ENCODE data around the gene SOD1.
"Not testable (repeated sequence)": the region's sequence is repeated elsewhere in the genome, so short reads cannot be mapped to it uniquely, and the experiment has no call there.

Gene SOD1

DNA sequence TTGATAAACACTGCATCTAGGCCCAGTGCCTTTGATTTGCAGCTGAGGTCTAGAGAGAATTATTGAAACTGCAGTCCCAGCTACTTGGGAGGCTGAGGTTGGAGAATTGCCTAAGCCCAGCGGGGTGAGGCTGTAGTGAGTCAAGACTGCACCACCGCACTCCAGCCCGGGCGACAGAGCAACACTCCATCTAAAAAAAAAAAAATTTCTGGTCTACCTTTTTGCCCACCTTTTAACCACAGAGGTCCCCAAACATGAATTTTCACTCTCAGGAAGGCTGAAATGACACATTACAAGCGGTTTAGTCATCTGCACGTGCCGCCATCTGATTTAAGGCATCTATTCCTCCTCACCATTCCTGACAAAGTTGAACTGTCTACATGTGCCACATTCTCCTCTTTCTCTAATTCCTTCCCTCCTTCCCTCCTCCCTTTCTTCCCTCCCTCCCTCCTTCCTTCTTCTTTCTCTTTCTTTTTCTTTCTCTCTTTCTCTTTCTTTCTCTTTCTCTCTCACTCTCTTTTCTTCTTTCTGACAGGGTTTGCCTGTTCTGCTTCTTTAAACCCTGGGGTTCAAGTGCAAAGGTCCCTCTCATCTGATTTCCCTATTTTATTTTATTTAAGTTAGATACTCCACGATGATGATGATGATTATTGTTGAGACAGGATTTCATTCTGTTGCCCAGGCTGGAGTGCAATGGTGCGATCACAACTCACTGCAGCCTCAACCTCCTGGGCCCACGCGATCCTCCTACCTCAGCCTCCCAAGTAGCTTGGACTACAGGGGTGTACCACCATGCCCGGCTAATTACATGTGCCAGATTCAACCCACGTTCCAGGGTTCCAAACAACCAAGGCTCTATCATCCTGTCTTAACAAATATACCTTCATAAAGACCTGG lies 3.0 kb upstream of the SOD1 start:
- Histone ChIP-seq H3K27ac (ENCODE audit: low read depth, low read length) (no peak overlapping the region), H3K9ac (ENCODE audit: low read length) (no peak overlapping the region), H3K4me1 (ENCODE audit: control insufficient read depth, insufficient read depth, low read length) (no peaks in the 10 kb centered on the region), H3K36me3 (ENCODE audit: control insufficient read depth, insufficient read depth, low read length) (no peaks in the 10 kb centered on the region), H3K27me3 (ENCODE audit: control insufficient read depth, insufficient read depth, low read length) (no peaks in the 10 kb centered on the region), H3K4me3 (ENCODE audit: low read depth, low read length) (no peak overlapping the region), H3K9me3 (ENCODE audit: control insufficient read depth, insufficient read depth, low read depth, low read length) (no peaks in the 10 kb centered on the region)

DNA sequence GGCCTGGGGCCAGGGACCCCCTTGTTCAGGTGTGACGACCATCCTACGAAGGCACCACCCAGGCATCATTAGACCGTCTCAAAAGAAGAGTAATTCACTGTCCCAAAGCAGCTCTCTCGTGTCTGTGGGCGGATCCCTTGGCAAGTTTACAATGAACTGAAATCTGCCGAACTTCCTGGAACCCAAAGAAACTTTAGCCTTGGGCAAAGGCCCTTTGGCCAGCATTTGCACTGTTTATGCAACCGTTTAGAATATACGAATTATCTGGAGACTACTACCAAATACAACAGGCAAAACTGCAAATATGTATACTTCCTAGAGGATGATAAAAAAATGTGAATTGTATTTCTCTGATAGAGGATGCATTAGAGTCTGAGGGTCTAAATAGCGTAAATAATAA lies 1.4 kb upstream of the SOD1 start:
- no peaks in the 10 kb centered on the region for H3K4me1 ChIP-seq (ENCODE audit: control insufficient read depth, insufficient read depth, low read length)
- H3K9me3 ChIP-seq (ENCODE audit: control insufficient read depth, insufficient read depth, low read depth, low read length), result no peaks in the 10 kb centered on the region
- H3K36me3 ChIP-seq (ENCODE audit: control insufficient read depth, insufficient read depth, low read length), result peaks cover 10% of the 10 kb centered on the region
- H3K9ac ChIP-seq (ENCODE audit: low read length), result no peak overlapping the region
- H3K27ac ChIP-seq (ENCODE audit: low read depth, low read length), result no peak overlapping the region
- no peak overlapping the region for H3K4me3 ChIP-seq (ENCODE audit: low read depth, low read length)
- no peaks in the 10 kb centered on the region for H3K27me3 ChIP-seq (ENCODE audit: control insufficient read depth, insufficient read depth, low read length)

DNA sequence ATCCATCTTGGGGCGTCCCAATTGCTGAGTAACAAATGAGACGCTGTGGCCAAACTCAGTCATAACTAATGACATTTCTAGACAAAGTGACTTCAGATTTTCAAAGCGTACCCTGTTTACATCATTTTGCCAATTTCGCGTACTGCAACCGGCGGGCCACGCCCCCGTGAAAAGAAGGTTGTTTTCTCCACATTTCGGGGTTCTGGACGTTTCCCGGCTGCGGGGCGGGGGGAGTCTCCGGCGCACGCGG lies 282 bp upstream of the SOD1 start:
- no peaks in the 10 kb centered on the region for H3K27me3 ChIP-seq (ENCODE audit: control insufficient read depth, insufficient read depth, low read length)
- no peak overlapping the region for H3K27ac ChIP-seq (ENCODE audit: low read depth, low read length)
- H3K4me3 ChIP-seq (ENCODE audit: low read depth, low read length), result peak overlapping the region; percentile 71
- H3K36me3 ChIP-seq (ENCODE audit: control insufficient read depth, insufficient read depth, low read length), result peaks cover 21% of the 10 kb centered on the region
- H3K9me3 ChIP-seq (ENCODE audit: control insufficient read depth, insufficient read depth, low read depth, low read length), result no peaks in the 10 kb centered on the region
- H3K4me1 ChIP-seq (ENCODE audit: control insufficient read depth, insufficient read depth, low read length), result no peaks in the 10 kb centered on the region
- H3K9ac ChIP-seq (ENCODE audit: low read length), result peak overlapping the region; percentile 47

DNA sequence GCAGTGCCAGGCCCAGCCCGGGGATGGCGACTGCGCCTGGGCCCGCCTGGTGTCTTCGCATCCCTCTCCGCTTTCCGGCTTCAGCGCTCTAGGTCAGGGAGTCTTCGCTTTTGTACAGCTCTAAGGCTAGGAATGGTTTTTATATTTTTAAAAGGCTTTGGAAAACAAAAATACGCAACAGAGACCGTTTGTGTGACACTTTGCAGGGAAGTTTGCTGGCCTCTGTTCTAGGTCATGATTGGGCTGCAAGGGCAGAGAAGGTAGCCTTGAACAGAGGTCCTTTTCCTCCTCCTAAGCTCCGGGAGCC lies 719 bp downstream of the SOD1 start:
- no peaks in the 10 kb centered on the region for H3K4me1 ChIP-seq (ENCODE audit: control insufficient read depth, insufficient read depth, low read length)
- no peaks in the 10 kb centered on the region for H3K27me3 ChIP-seq (ENCODE audit: control insufficient read depth, insufficient read depth, low read length)
- peaks cover 23% of the 10 kb centered on the region for H3K36me3 ChIP-seq (ENCODE audit: control insufficient read depth, insufficient read depth, low read length)
- H3K9me3 ChIP-seq (ENCODE audit: control insufficient read depth, insufficient read depth, low read depth, low read length), result no peaks in the 10 kb centered on the region
- no peak overlapping the region for H3K27ac ChIP-seq (ENCODE audit: low read depth, low read length)
- peak overlapping the region; percentile 84 for H3K9ac ChIP-seq (ENCODE audit: low read length)
- peak overlapping the region; percentile 71 for H3K4me3 ChIP-seq (ENCODE audit: low read depth, low read length)

DNA sequence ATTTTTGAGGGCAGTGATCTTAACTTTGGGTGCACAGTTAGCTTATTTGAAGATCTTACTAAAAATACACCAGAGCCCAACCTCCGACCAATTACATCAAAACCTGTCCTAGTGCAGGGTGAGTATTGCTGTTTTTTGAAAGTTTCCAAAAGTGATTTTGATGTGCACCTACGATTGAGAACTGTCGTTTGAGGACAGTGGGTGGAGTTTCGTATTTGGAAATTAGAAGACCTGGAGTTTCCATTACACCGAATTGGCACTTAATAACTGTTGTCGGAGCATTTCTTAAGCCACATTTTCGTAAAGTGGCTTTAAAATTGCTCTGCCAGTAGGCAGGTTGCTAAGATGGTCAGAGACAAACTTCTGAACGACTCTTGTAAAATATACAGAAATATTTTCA lies 1.1 kb downstream of the SOD1 start:
- Histone ChIP-seq H3K4me1 (ENCODE audit: control insufficient read depth, insufficient read depth, low read length) (no peaks in the 10 kb centered on the region), H3K4me3 (ENCODE audit: low read depth, low read length) (peak overlapping the region; percentile 71), H3K9ac (ENCODE audit: low read length) (peak overlapping the region; percentile 84), H3K36me3 (ENCODE audit: control insufficient read depth, insufficient read depth, low read length) (peaks cover 27% of the 10 kb centered on the region), H3K27me3 (ENCODE audit: control insufficient read depth, insufficient read depth, low read length) (no peaks in the 10 kb centered on the region), H3K27ac (ENCODE audit: low read depth, low read length) (no peak overlapping the region), H3K9me3 (ENCODE audit: control insufficient read depth, insufficient read depth, low read depth, low read length) (no peaks in the 10 kb centered on the region)

DNA sequence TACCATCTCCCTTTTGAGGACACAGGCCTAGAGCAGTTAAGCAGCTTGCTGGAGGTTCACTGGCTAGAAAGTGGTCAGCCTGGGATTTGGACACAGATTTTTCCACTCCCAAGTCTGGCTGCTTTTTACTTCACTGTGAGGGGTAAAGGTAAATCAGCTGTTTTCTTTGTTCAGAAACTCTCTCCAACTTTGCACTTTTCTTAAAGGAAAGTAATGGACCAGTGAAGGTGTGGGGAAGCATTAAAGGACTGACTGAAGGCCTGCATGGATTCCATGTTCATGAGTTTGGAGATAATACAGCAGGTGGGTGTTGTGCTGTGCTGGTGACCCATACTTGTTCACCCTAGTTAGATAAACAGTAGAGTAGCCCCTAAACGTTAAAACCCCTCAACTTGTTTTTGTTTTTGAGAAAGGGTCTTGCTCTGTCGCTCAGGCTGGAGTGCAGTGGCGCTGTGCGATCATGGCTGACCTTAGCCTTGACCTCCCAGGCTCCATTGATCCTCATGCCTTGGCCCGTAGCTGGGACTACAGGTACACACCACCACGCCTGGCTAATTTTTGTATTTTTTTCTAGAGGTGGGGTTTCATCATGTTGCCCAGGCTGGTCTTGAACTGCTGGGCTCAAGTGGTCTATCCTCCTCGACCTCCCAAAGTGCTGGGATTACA lies 4.2 kb downstream of the SOD1 start:
- no peak overlapping the region for H3K27ac ChIP-seq (ENCODE audit: low read depth, low read length)
- H3K36me3 ChIP-seq (ENCODE audit: control insufficient read depth, insufficient read depth, low read length), result peaks cover 52% of the 10 kb centered on the region
- H3K9ac ChIP-seq (ENCODE audit: low read length), result no peak overlapping the region
- H3K27me3 ChIP-seq (ENCODE audit: control insufficient read depth, insufficient read depth, low read length), result no peaks in the 10 kb centered on the region
- H3K9me3 ChIP-seq (ENCODE audit: control insufficient read depth, insufficient read depth, low read depth, low read length), result no peaks in the 10 kb centered on the region
- peaks cover 24% of the 10 kb centered on the region; the same call in 1 of the 2 replicates for H3K4me1 ChIP-seq (ENCODE audit: control insufficient read depth, insufficient read depth, low read length)
- no peak overlapping the region for H3K4me3 ChIP-seq (ENCODE audit: low read depth, low read length)

DNA sequence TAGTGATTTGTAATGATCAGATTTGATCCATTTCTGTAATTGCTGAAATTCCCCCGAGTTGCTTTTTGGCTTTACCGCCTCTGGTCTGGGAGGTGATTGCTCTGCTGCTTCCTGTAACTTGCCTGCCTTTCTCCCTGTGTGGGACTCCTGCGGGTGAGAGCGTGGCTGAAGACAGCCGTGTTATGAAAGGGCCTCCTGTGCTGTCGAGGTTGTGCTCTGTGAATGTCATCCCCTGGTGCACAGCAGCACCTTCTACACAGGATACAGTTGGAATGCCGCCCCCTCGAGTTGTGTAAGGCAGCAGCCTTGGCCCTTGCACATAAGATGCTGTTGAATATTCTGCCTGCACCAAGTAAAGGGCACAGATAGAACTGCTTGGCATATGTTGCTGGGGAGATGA lies 5.9 kb downstream of the SOD1 start:
- H3K36me3 ChIP-seq (ENCODE audit: control insufficient read depth, insufficient read depth, low read length), result peaks cover 67% of the 10 kb centered on the region
- H3K9ac ChIP-seq (ENCODE audit: low read length), result no peak overlapping the region
- no peak overlapping the region for H3K27ac ChIP-seq (ENCODE audit: low read depth, low read length)
- no peaks in the 10 kb centered on the region for H3K27me3 ChIP-seq (ENCODE audit: control insufficient read depth, insufficient read depth, low read length)
- H3K9me3 ChIP-seq (ENCODE audit: control insufficient read depth, insufficient read depth, low read depth, low read length), result no peaks in the 10 kb centered on the region
- peaks cover 38% of the 10 kb centered on the region for H3K4me1 ChIP-seq (ENCODE audit: control insufficient read depth, insufficient read depth, low read length)
- H3K4me3 ChIP-seq (ENCODE audit: low read depth, low read length), result no peak overlapping the region

DNA sequence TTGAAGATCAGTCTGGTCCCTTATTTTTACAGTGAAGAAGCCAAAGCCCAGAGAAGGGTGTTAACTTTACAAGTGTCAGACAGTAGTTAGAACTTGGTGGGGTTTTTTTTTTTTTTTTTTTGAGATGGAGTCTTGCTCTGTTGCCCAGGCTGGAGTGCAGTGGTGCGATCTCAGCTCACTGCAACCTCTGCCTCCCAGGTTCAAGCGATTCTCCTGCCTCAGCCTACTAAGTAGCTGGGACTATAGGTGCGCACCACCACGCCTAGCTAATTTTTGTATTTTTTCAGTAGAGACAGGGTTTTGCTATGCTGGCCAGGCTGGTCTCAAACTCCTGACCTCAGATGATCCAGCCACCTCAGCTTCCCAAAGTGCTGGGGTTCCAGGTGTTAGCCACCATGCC lies 6.4 kb downstream of the SOD1 start:
- peaks cover 71% of the 10 kb centered on the region for H3K36me3 ChIP-seq (ENCODE audit: control insufficient read depth, insufficient read depth, low read length)
- peaks cover 42% of the 10 kb centered on the region for H3K4me1 ChIP-seq (ENCODE audit: control insufficient read depth, insufficient read depth, low read length)
- not testable (repeated sequence) for H3K27ac ChIP-seq (ENCODE audit: low read depth, low read length)

DNA sequence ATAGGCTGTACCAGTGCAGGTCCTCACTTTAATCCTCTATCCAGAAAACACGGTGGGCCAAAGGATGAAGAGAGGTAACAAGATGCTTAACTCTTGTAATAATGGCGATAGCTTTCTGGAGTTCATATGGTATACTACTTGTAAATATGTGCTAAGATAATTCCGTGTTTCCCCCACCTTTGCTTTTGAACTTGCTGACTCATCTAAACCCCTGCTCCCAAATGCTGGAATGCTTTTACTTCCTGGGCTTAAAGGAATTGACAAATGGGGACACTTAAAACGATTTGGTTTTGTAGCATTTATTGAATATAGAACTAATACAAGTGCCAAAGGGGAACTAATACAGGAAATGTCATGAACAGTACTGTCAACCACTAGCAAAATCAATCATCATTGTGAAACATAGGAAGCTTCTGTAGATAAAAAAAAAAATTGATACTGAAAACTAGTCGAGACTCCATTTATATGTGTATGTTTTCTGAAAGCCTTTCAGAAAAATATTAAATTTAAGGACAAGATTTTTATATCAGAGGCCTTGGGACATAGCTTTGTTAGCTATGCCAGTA lies 7.0 kb downstream of the SOD1 start:
- H3K27ac ChIP-seq (ENCODE audit: low read depth, low read length), result no peak overlapping the region
- H3K9ac ChIP-seq (ENCODE audit: low read length), result no peak overlapping the region
- no peaks in the 10 kb centered on the region for H3K9me3 ChIP-seq (ENCODE audit: control insufficient read depth, insufficient read depth, low read depth, low read length)
- H3K4me3 ChIP-seq (ENCODE audit: low read depth, low read length), result no peak overlapping the region
- H3K4me1 ChIP-seq (ENCODE audit: control insufficient read depth, insufficient read depth, low read length), result peaks cover 42% of the 10 kb centered on the region
- no peaks in the 10 kb centered on the region for H3K27me3 ChIP-seq (ENCODE audit: control insufficient read depth, insufficient read depth, low read length)
- H3K36me3 ChIP-seq (ENCODE audit: control insufficient read depth, insufficient read depth, low read length), result peaks cover 74% of the 10 kb centered on the region

More for the DNA sequence above, 6.4 kb downstream of the SOD1 start:
- H3K4me3 ChIP-seq (ENCODE audit: low read depth, low read length); H3K9ac ChIP-seq (ENCODE audit: low read length); H3K9me3 ChIP-seq (ENCODE audit: control insufficient read depth, insufficient read depth, low read depth, low read length); H3K27me3 ChIP-seq (ENCODE audit: control insufficient read depth, insufficient read depth, low read length): not testable (repeated sequence)

DNA sequence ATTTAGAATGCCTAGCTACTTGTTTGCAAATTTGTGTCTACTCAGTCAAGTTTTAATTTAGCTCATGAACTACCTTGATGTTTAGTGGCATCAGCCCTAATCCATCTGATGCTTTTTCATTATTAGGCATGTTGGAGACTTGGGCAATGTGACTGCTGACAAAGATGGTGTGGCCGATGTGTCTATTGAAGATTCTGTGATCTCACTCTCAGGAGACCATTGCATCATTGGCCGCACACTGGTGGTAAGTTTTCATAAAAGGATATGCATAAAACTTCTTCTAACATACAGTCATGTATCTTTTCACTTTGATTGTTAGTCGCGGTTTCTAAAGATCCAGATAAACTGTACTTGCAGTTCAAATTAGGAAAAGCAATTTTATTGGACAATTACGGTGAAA lies 7.6 kb downstream of the SOD1 start:
- no peaks in the 10 kb centered on the region for H3K27me3 ChIP-seq (ENCODE audit: control insufficient read depth, insufficient read depth, low read length)
- no peak overlapping the region for H3K4me3 ChIP-seq (ENCODE audit: low read depth, low read length)
- H3K4me1 ChIP-seq (ENCODE audit: control insufficient read depth, insufficient read depth, low read length), result peaks cover 42% of the 10 kb centered on the region
- H3K9ac ChIP-seq (ENCODE audit: low read length), result no peak overlapping the region
- H3K36me3 ChIP-seq (ENCODE audit: control insufficient read depth, insufficient read depth, low read length), result peaks cover 74% of the 10 kb centered on the region
- no peaks in the 10 kb centered on the region for H3K9me3 ChIP-seq (ENCODE audit: control insufficient read depth, insufficient read depth, low read depth, low read length)
- H3K27ac ChIP-seq (ENCODE audit: low read depth, low read length), result no peak overlapping the region

DNA sequence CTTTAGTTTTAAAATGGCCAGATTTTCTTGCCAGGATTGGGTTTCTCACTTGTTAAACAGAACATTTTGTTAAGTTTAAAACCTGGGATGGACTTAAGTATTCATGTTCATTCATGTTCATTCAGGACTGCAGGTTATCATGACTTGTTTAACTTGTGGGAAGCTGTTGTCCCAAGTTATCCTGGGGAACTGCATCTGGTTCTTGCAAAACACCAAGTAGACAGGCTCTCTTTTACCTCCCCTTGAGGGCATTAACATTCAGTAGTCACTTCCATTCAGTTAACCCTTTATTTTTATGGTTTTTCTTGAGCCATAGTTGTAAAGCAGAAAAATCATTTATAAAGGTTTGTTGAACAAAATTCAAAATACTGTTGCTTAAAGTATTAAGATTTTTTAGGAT lies 8.1 kb downstream of the SOD1 start:
- Histone ChIP-seq H3K9me3 (ENCODE audit: control insufficient read depth, insufficient read depth, low read depth, low read length) (no peaks in the 10 kb centered on the region), H3K4me1 (ENCODE audit: control insufficient read depth, insufficient read depth, low read length) (peaks cover 42% of the 10 kb centered on the region), H3K27ac (ENCODE audit: low read depth, low read length) (no peak overlapping the region), H3K36me3 (ENCODE audit: control insufficient read depth, insufficient read depth, low read length) (peaks cover 74% of the 10 kb centered on the region), H3K27me3 (ENCODE audit: control insufficient read depth, insufficient read depth, low read length) (no peaks in the 10 kb centered on the region), H3K9ac (ENCODE audit: low read length) (no peak overlapping the region), H3K4me3 (ENCODE audit: low read depth, low read length) (no peak overlapping the region)
